Mesendoderm (in vitro differentiated cells): ENCODE results near the gene TMEM59L. TPM values are rescaled to one million over a fixed set of nuclear protein-coding genes. Genes with fewer than 3 reads are reported as not detected.

Experiments
- DNase-seq: peaks from one replicate; pipeline ENCODE4 v3.0.0; 2013
- H2AK5ac ChIP-seq: 2 replicates; pipeline ENCODE4 v1.6.1; 2013; ENCODE audit warnings: low read length, inconsistent platforms
- H2BK120ac ChIP-seq: 2 replicates; pipeline ENCODE4 v1.6.1; 2013; ENCODE audit warnings: low read depth, mild to moderate bottlenecking, low read length, moderate library complexity, mixed read lengths
- H2BK15ac ChIP-seq: replicated peaks from 2 replicates; pipeline ENCODE4 v1.6.1; 2013; ENCODE audit warnings: low read depth, mild to moderate bottlenecking, moderate library complexity
- H2BK5ac ChIP-seq: 2 replicates; pipeline ENCODE4 v1.6.1; 2013; ENCODE audit warnings: low read length, inconsistent platforms
- H3K18ac ChIP-seq: 2 replicates; pipeline ENCODE4 v1.6.1; 2013; ENCODE audit warnings: mild to moderate bottlenecking, low read length, mixed read lengths
- H3K23ac ChIP-seq: one replicate; pipeline ENCODE4 v1.6.1; 2013; ENCODE audit warnings: low read length
- H3K27ac ChIP-seq: 2 replicates; pipeline ENCODE4 v1.5.1; 2013; ENCODE audit warnings: low read depth, mild to moderate bottlenecking, inconsistent platforms, low read length, moderate library complexity
- H3K27me3 ChIP-seq: 2 replicates; pipeline ENCODE4 v1.6.1; 2013; ENCODE audit warnings: low read length, control low read depth, mild to moderate bottlenecking, inconsistent platforms; ENCODE audit not compliant: insufficient read depth, poor library complexity
- H3K36me3 ChIP-seq: 2 replicates; pipeline ENCODE4 v1.6.1; 2013; ENCODE audit warnings: low read length, inconsistent platforms; ENCODE audit not compliant: control insufficient read depth, insufficient read depth
- H3K4ac ChIP-seq: one replicate; pipeline ENCODE4 v1.6.1; 2013; ENCODE audit warnings: low read depth, mild to moderate bottlenecking, low read length, moderate library complexity
- H3K4me1 ChIP-seq: 2 replicates; pipeline ENCODE4 v1.6.1; 2013; ENCODE audit warnings: low read depth, low read length, inconsistent platforms; ENCODE audit not compliant: control insufficient read depth
- H3K4me2 ChIP-seq: 2 replicates; pipeline ENCODE4 v1.6.1; 2013; ENCODE audit warnings: low read length
- H3K4me3 ChIP-seq: 2 replicates; pipeline ENCODE4 v1.5.1; 2013; ENCODE audit warnings: mild to moderate bottlenecking, low read length
- H3K56ac ChIP-seq: one replicate; pipeline ENCODE4 v1.6.1; 2013; ENCODE audit warnings: low read length
- H3K79me1 ChIP-seq: 2 replicates; pipeline ENCODE4 v1.6.1; 2013; ENCODE audit warnings: low read length, inconsistent platforms
- H3K79me2 ChIP-seq: 2 replicates; pipeline ENCODE4 v1.6.1; 2013; ENCODE audit warnings: mild to moderate bottlenecking, low read length; ENCODE audit not compliant: control insufficient read depth, insufficient read depth
- H3K9ac ChIP-seq: 2 replicates; pipeline ENCODE4 v1.6.1; 2013; ENCODE audit warnings: low read length, inconsistent platforms
- H4K5ac ChIP-seq: one replicate; pipeline ENCODE4 v1.6.1; 2013; ENCODE audit warnings: low read length
- H4K8ac ChIP-seq: one replicate; pipeline ENCODE4 v1.6.1; 2013; ENCODE audit warnings: low read depth, mild to moderate bottlenecking, control low read depth, low read length, moderate library complexity
- WGBS: extraction: QIAGEN DNeasy Blood & Tissue Kit; methylation state at CpG from one replicate; pipeline ENCODE4 v1.1.7; 2013; ENCODE audit warnings: low lambda C conversion rate, missing lambda C conversion rate; ENCODE audit not compliant: insufficient coverage; ENCODE audit errors: extremely low coverage; 5-methylcytosine and 5-hydroxymethylcytosine counted together
- polyA plus RNA-seq, 2 experiments: library from polyadenylated mRNA; stranded (reverse); fragments of 200-250 nt; gene quantifications; one replicate each; pipeline ENCODE4 v1.2.3, GENCODE V29; 2013

TMEM59L gene
- polyA plus RNA-seq (2013, experiment 1 of 2), result 3.9 TPM
- polyA plus RNA-seq (2013, experiment 2 of 2), result 3.6 TPM

DNA sequence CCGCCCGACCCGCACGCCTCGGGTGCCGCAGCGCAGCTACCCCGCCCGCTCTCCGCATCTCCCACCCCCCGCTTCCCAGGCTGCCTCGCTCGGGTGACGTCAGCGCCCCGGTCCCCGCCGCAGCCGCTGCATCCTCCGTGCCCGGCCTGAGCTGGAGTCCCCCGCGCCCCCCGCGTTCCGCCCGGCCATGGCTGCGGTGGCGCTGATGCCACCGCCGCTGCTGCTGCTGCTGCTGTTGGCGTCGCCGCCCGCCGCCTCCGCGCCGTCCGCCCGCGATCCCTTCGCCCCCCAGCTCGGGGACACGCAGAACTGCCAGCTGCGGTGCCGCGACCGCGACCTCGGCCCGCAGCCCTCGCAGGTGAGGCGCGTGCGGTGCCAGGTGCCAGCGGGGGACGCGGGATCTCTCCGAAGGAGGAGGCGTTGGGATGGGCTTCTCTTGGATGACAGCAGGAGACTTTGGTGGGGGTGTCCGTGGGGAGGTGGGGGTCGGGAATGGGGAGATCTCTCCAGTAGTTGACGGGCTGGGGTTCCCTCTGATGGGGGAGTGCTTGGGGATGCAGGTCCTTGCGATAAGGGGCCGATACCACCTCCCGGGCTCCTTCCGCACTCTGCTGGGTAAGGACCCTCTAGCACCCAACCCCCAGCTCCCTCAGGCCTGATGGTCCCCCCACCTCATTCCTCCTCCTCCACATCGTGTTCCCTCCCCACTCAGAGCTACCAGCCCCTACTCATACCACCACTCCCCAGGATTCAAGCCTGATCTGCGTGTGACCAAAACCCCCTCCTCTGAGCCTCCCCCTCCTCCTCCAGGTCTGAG lies at the start of gene TMEM59L:
TMEM59L (plus strand) TSS at position 99 of the 817 bp plus-strand sequence; CDS start at position 188, 89 bp downstream.
- Histone ChIP-seq H3K23ac (no peak within 1 kb of the TSS), H3K27me3 (peaks cover 42% of the 10 kb centered on the region), H3K79me1 (no peaks in the 10 kb centered on the region), H3K56ac (peak within 1 kb of the TSS; percentile 67), H3K4me3 (no peak within 1 kb of the TSS), H2AK5ac (no peak within 1 kb of the TSS), H3K18ac (no peak within 1 kb of the TSS), H2BK15ac (no peak within 1 kb of the TSS), H2BK120ac (no peak within 1 kb of the TSS), H3K4me1 (peaks cover 9% of the 10 kb centered on the region), H2BK5ac (no peak within 1 kb of the TSS), H3K9ac (peak within 1 kb of the TSS; percentile 16), H3K27ac (no peak within 1 kb of the TSS), H3K79me2 (no peaks in the 10 kb centered on the region), H3K4ac (no peak within 1 kb of the TSS), H3K4me2 (peak within 1 kb of the TSS; percentile 61), H3K36me3 (no peaks in the 10 kb centered on the region), H4K5ac (no peak within 1 kb of the TSS), H4K8ac (no peak within 1 kb of the TSS)
- WGBS, result no CpG with 5 or more reads among the region's 70 CpGs
- no peak for DNase-seq

DNA sequence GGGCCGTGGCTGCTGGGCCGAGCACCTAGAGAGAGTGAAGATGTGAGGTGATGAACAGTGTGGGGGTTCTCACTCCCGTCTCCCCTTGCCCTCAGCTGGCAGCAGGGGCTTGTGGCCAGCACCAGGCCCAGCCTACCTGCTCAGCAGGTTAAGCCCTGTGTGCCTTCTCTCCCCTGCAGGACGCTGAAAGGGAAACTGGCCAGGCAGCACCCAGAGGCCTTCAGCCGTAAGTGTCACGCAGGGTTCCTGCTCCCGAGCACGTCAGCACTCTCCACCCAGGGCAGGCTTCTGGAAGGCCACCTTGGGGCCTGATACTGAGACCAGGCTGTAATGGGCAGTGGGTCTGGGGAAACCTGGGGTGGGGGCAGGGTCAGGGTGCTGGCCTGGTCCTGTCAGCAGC lies 45.7 kb upstream of the TMEM59L start:
- H3K79me1 ChIP-seq, result no peaks in the 10 kb centered on the region
- H3K9ac ChIP-seq, result no peak overlapping the region
- peaks cover 12% of the 10 kb centered on the region for H3K36me3 ChIP-seq
- H3K79me2 ChIP-seq, result peaks cover 2% of the 10 kb centered on the region
- DNase-seq, result no peak
- H2BK15ac ChIP-seq, result no peak overlapping the region
- no peak overlapping the region for H3K27ac ChIP-seq
- H3K4ac ChIP-seq, result no peak overlapping the region
- H2BK5ac ChIP-seq, result no peak overlapping the region
- no peak overlapping the region for H3K23ac ChIP-seq
- H4K8ac ChIP-seq, result no peak overlapping the region
- no peak overlapping the region for H2BK120ac ChIP-seq
- no peak overlapping the region for H3K4me3 ChIP-seq
- no peak overlapping the region for H3K4me2 ChIP-seq
- H3K27me3 ChIP-seq, result no peaks in the 10 kb centered on the region
- H3K4me1 ChIP-seq, result no peaks in the 10 kb centered on the region
- WGBS, result no CpG with 5 or more reads among the region's 8 CpGs
- H4K5ac ChIP-seq, result no peak overlapping the region
- H2AK5ac ChIP-seq, result no peak overlapping the region
- H3K18ac ChIP-seq, result no peak overlapping the region
- no peak overlapping the region for H3K56ac ChIP-seq

DNA sequence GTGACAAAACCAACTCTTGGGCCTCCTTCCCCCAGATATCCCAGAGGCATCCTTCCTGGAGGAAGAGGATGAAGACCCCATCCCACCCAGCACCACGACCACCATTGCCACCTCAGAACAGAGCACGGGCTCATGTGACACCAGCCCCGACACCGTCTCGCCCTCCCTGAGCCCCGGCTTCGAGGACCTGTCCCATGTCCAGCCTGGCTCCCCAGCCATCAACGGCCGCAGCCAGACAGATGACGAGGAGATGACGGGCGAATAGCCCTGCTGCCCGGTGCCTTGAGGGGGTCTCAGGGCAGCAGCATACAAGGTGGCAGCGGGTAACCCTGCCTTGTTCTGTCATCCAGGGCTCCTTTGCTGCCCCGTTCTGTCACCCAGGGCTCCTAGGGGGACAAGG lies 44.3 kb upstream of the TMEM59L start:
- Histone ChIP-seq H3K9ac (no peak overlapping the region), H3K79me2 (peaks cover 16% of the 10 kb centered on the region), H3K23ac (no peak overlapping the region), H2BK120ac (no peak overlapping the region), H3K27me3 (no peaks in the 10 kb centered on the region), H2AK5ac (no peak overlapping the region), H3K79me1 (peaks cover 8% of the 10 kb centered on the region), H3K4me3 (no peak overlapping the region), H2BK5ac (no peak overlapping the region), H3K4me1 (peaks cover 4% of the 10 kb centered on the region), H3K18ac (no peak overlapping the region), H2BK15ac (no peak overlapping the region), H3K27ac (no peak overlapping the region), H3K36me3 (peaks cover 15% of the 10 kb centered on the region), H4K8ac (no peak overlapping the region), H3K4ac (no peak overlapping the region), H3K56ac (no peak overlapping the region), H3K4me2 (no peak overlapping the region), H4K5ac (no peak overlapping the region)
- WGBS, result no CpG with 5 or more reads among the region's 15 CpGs
- DNase-seq, result no peak

DNA sequence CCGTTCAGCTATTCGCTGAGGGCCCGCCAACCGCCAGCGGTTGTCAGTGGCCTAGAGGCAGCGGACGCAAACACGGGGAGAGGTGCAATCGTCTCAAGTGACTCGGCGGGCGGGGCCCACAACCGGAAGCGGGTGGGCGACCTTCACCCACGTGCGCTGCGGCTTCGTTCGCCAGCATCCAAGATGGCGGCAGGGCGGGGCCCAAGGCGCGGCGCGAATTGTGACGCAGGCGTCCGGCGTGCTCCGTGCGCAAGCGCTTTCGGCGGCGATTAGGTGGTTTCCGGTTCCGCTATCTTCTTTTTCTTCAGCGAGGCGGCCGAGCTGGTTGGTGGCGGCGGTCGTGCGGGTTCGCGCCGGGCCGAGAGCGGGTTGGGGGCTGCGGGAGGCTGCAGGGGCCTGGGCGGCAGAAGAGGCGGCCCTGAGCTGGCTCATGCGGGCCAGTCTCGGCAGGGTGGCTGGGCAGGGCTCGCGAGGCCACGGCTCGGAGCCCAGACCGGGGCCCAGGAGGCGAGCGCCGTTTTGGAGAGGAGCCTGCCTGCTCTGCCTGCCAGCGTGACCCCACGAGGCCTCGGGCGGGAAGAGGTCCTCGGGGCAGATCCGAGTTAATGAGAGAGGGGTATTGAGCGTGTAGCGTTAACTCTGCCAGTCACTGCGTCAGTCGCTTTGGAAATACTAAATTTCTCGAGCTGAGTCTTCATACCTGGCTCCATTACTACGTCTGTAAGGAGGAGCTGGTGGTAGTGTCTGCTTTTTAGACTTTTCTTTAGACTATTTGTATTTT lies 40.9 kb upstream of the TMEM59L start, which contains the start of gene UBA52:
UBA52 (plus strand) TSS at position 294 of the 781 bp plus-strand sequence. CDS start 1,444 bp downstream, outside the sequence.
- no peak within 1 kb of the TSS for H2AK5ac ChIP-seq
- H3K79me1 ChIP-seq, result peaks cover 19% of the 10 kb centered on the region
- H3K56ac ChIP-seq, result peak within 1 kb of the TSS; percentile 93
- DNase-seq, result peak; percentile 99
- peak within 1 kb of the TSS; percentile 58 for H3K27ac ChIP-seq
- H3K23ac ChIP-seq, result no peak within 1 kb of the TSS
- peaks cover 28% of the 10 kb centered on the region for H3K36me3 ChIP-seq
- peaks cover 4% of the 10 kb centered on the region for H3K4me1 ChIP-seq
- peak within 1 kb of the TSS; percentile 85 for H3K9ac ChIP-seq
- no peak within 1 kb of the TSS for H4K5ac ChIP-seq
- no peak within 1 kb of the TSS for H2BK15ac ChIP-seq
- H3K4me2 ChIP-seq, result peak within 1 kb of the TSS; percentile 95
- H3K27me3 ChIP-seq, result no peaks in the 10 kb centered on the region
- H3K4ac ChIP-seq, result peak within 1 kb of the TSS; percentile 98
- no peak within 1 kb of the TSS for H2BK120ac ChIP-seq
- H4K8ac ChIP-seq, result no peak within 1 kb of the TSS
- H3K18ac ChIP-seq, result peak within 1 kb of the TSS; percentile 95
- peak within 1 kb of the TSS; percentile 43 for H2BK5ac ChIP-seq
- WGBS, result no CpG with 5 or more reads among the region's 75 CpGs
- H3K4me3 ChIP-seq, result peak within 1 kb of the TSS; percentile 65
- H3K79me2 ChIP-seq, result peaks cover 19% of the 10 kb centered on the region

DNA sequence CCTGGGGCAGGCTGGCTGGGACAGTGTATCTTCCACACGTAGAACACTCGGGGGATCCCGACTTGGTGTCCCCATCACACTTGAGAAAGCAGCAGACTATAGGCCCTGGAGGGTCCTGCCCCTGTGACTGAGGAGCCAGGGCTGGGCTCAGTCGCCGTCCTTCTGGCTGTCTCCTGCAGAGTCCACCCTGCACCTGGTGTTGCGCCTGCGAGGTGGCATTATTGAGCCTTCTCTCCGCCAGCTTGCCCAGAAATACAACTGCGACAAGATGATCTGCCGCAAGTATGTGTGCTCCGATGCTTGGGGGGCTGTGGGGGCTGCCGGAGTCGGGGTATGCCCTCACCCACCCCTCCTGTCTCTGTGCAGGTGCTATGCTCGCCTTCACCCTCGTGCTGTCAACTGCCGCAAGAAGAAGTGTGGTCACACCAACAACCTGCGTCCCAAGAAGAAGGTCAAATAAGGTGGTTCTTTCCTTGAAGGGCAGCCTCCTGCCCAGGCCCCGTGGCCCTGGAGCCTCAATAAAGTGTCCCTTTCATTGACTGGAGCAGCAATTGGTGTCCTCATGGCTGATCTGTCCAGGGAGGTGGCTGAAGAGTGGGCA lies 37.9 kb upstream of the TMEM59L start:
- H2AK5ac ChIP-seq, result no peak overlapping the region
- peaks cover 19% of the 10 kb centered on the region for H3K79me2 ChIP-seq
- H2BK120ac ChIP-seq, result no peak overlapping the region
- no peak overlapping the region for H3K27ac ChIP-seq
- no peak overlapping the region for H3K56ac ChIP-seq
- no peak overlapping the region for H3K9ac ChIP-seq
- no peak overlapping the region for H4K8ac ChIP-seq
- H3K4ac ChIP-seq, result no peak overlapping the region
- no peak overlapping the region for H2BK5ac ChIP-seq
- H3K36me3 ChIP-seq, result peaks cover 21% of the 10 kb centered on the region
- peaks cover 4% of the 10 kb centered on the region for H3K4me1 ChIP-seq
- no peak overlapping the region for H3K23ac ChIP-seq
- H4K5ac ChIP-seq, result no peak overlapping the region
- no peak overlapping the region for H3K4me2 ChIP-seq
- no CpG with 5 or more reads among the region's 18 CpGs for WGBS
- H3K79me1 ChIP-seq, result peaks cover 19% of the 10 kb centered on the region
- DNase-seq, result no peak
- H3K18ac ChIP-seq, result no peak overlapping the region
- H3K4me3 ChIP-seq, result no peak overlapping the region
- H3K27me3 ChIP-seq, result no peaks in the 10 kb centered on the region
- H2BK15ac ChIP-seq, result no peak overlapping the region
